Uterus (tissue), 4 donors: ENCODE data around the gene RBFOX1. TPM values are rescaled to one million over a fixed set of nuclear protein-coding genes. Genes with fewer than 3 reads are reported as not detected.

Source experiments
- DNase-seq, 2 donors: peaks; one replicate each; pipeline ENCODE4 v3.0.0-alpha.2; 2019 to 2020
- H3K27ac ChIP-seq, 2 donors: fragments of 200-600 bp; sonication (generic); 1 replicate in 1 of 2; 2 replicates in 1 of 2; pipeline ENCODE4 v1.5.1; 2016 to 2018
- H3K27me3 ChIP-seq, 2 donors: fragments of 200-600 bp; sonication (generic); one replicate each; pipeline ENCODE4 v1.5.1; 2018 to 2019; ENCODE audit warnings: control low read depth in 1 of 2
- H3K36me3 ChIP-seq, 2 donors: fragments of 200-600 bp; sonication (generic); one replicate each; pipeline ENCODE4 v1.5.1; 2019; ENCODE audit warnings: control low read depth in 1 of 2
- H3K4me1 ChIP-seq, 2 donors: fragments of 200-600 bp; sonication (generic); one replicate each; pipeline ENCODE4 v1.5.1; 2018 to 2019; ENCODE audit warnings: control low read depth in 1 of 2
- H3K4me3 ChIP-seq, 2 donors: fragments of 200-600 bp; sonication (generic); 1 replicate in 1 of 2; 2 replicates in 1 of 2; pipeline ENCODE4 v1.5.1; 2018 to 2019; ENCODE audit warnings: mild to moderate bottlenecking in 1 of 2
- H3K9me3 ChIP-seq, 2 donors: fragments of 200-600 bp; sonication (generic); one replicate each; pipeline ENCODE4 v1.5.1; 2019; ENCODE audit warnings: control low read depth in 1 of 2
- CTCF ChIP-seq, 4 experiments: fragments of 200-600 bp in 2 of 4; fragments of 450-650 bp in 2 of 4; sonication (generic) in 2 of 4; IDR thresholded peaks; one replicate each; pipeline ENCODE4 v1.5.1; 2016 to 2019; ENCODE audit warnings: antibody characterized with exemption in 4 of 4, mild to moderate bottlenecking in 2 of 4, moderate library complexity in 1 of 4
- POLR2A ChIP-seq, 2 donors: fragments of 450-650 bp; IDR thresholded peaks; one replicate each; pipeline ENCODE4 v1.6.1; 2016; ENCODE audit warnings: antibody characterized with exemption in 2 of 2, mild to moderate bottlenecking in 1 of 2, moderate library complexity in 1 of 2
- intact Hi-C: fragments of 100-400 bp; cut with DNase I; formaldehyde crosslinking; loops from one replicate; pipeline ENCODE4 v1.15.1; 2023; ENCODE audit warnings: low total_unique reads
- total RNA-seq, 4 donors: library from RNA; depleted of rRNA in 3 of 4; stranded (reverse); fragments of >200 nt in 3 of 4; gene quantifications; one replicate each; pipeline versions ENCODE4 v1.1.0 to v1.2.4, GENCODE V29; 2014 to 2023
- donor health status: DM: yes; HTN: yes; CAD: no.

The RBFOX1 gene
- total RNA-seq, 4 donors from 2014 or later = 0.55 TPM; not detected in 3

- Histone ChIP-seq H3K36me3 (no peaks in the 10 kb centered on the region), H3K9me3 (no peaks in the 10 kb centered on the region), H3K4me1 (no peaks in the 10 kb centered on the region), H3K27ac (no peak overlapping the region), H3K27me3 (no peaks in the 10 kb centered on the region), H3K4me3 (no peak overlapping the region)
- DNase-seq = no peak
- intact Hi-C loops = no loop called here
- no peak for TF ChIP-seq CTCF (IDR thresholded peaks at IDR 0.05)
- no peak for TF ChIP-seq POLR2A (IDR thresholded peaks at IDR 0.05)
These were observed 177.4 kb downstream of the RBFOX1 start for GRCh38 chr16:7509963-7510601.

- H3K27ac ChIP-seq = no peak overlapping the region
- no peaks in the 10 kb centered on the region for H3K36me3 ChIP-seq
- H3K4me3 ChIP-seq = no peak overlapping the region
- intact Hi-C loops = no loop called here
- H3K4me1 ChIP-seq = no peaks in the 10 kb centered on the region
- H3K9me3 ChIP-seq = no peaks in the 10 kb centered on the region
- TF ChIP-seq POLR2A (IDR thresholded peaks at IDR 0.05) (no peak), CTCF (IDR thresholded peaks at IDR 0.05) (no peak)
- no peak for DNase-seq
- no peaks in the 10 kb centered on the region for H3K27me3 ChIP-seq
These were observed 179.1 kb downstream of the RBFOX1 start for GRCh38 chr16:7511549-7512260.

GRCh38 chr16:7512503-7512902, 179.9 kb downstream of the RBFOX1 start:
- intact Hi-C loops = no loop called here
- no peaks in the 10 kb centered on the region for H3K9me3 ChIP-seq
- TF ChIP-seq POLR2A (IDR thresholded peaks at IDR 0.05) (no peak), CTCF (IDR thresholded peaks at IDR 0.05) (no peak)
- H3K4me3 ChIP-seq = no peak overlapping the region
- H3K4me1 ChIP-seq = no peaks in the 10 kb centered on the region
- DNase-seq = no peak
- H3K36me3 ChIP-seq = no peaks in the 10 kb centered on the region
- no peaks in the 10 kb centered on the region for H3K27me3 ChIP-seq
- H3K27ac ChIP-seq = no peak overlapping the region

- no peak overlapping the region for H3K4me3 ChIP-seq
- no peaks in the 10 kb centered on the region for H3K36me3 ChIP-seq
- H3K4me1 ChIP-seq = no peaks in the 10 kb centered on the region
- DNase-seq = no peak
- H3K27me3 ChIP-seq = no peaks in the 10 kb centered on the region
- TF ChIP-seq CTCF (IDR thresholded peaks at IDR 0.05) (no peak), POLR2A (IDR thresholded peaks at IDR 0.05) (no peak)
- no peaks in the 10 kb centered on the region for H3K9me3 ChIP-seq
- intact Hi-C loops = no loop called here
- H3K27ac ChIP-seq = no peak overlapping the region
These were observed 180.8 kb downstream of the RBFOX1 start for GRCh38 chr16:7513429-7513828.

GRCh38 chr16:7515543-7515942, 182.9 kb downstream of the RBFOX1 start:
- H3K4me3 ChIP-seq = no peak overlapping the region
- H3K36me3 ChIP-seq = no peaks in the 10 kb centered on the region
- intact Hi-C loops = no loop called here
- TF ChIP-seq CTCF (IDR thresholded peaks at IDR 0.05) = no peak
- TF ChIP-seq POLR2A (IDR thresholded peaks at IDR 0.05) = no peak
- DNase-seq = no peak
- no peaks in the 10 kb centered on the region for H3K27me3 ChIP-seq
- H3K4me1 ChIP-seq = no peaks in the 10 kb centered on the region
- H3K27ac ChIP-seq = no peak overlapping the region
- no peaks in the 10 kb centered on the region for H3K9me3 ChIP-seq
